Keratinocyte (primary cell): ENCODE measurements around the gene CCDC178. TPM values are rescaled to one million over a fixed set of nuclear protein-coding genes. Genes with fewer than 3 reads are reported as not detected.
"Not testable (repeated sequence)": the region's sequence is repeated elsewhere in the genome, so short reads cannot be mapped to it uniquely, and the experiment has no call there.

Experiments used
- DNase-seq: peaks from one replicate; pipeline ENCODE4 v3.0.0-alpha.2; 2011; ENCODE audit warnings: low read depth, missing footprints, low spot score
- FAIRE-seq: peaks from 2 replicates; lab custom pipeline; 2011; peaks lifted over from hg19 to GRCh38; lab: Jason Lieb, UNC
- H2AFZ ChIP-seq: 2 replicates; pipeline ENCODE4 v1.6.0; 2012; ENCODE audit warnings: low read length, control low read depth, inconsistent platforms; ENCODE audit not compliant: control insufficient read depth
- H3K27ac ChIP-seq: 2 replicates; pipeline ENCODE4 v1.5.1; 2011; ENCODE audit warnings: low read length; ENCODE audit not compliant: control insufficient read depth, insufficient read depth
- H3K27me3 ChIP-seq: 3 replicates; pipeline ENCODE4 v1.6.0; 2011; ENCODE audit warnings: low read length; ENCODE audit not compliant: control insufficient read depth, insufficient read depth; ENCODE audit errors: extremely low read depth
- H3K36me3 ChIP-seq, 2 experiments: 2 replicates in 1 of 2; 3 replicates in 1 of 2; pipeline ENCODE4 v1.5.1; 2011; ENCODE audit warnings: low read length in 2 of 2, mild to moderate bottlenecking in 1 of 2; ENCODE audit not compliant: control insufficient read depth in 2 of 2, insufficient read depth in 2 of 2; ENCODE audit errors: extremely low read depth in 1 of 2
- H3K4me1 ChIP-seq: 3 replicates; pipeline ENCODE4 v1.5.1; 2011; ENCODE audit warnings: low read length; ENCODE audit not compliant: control insufficient read depth, insufficient read depth; ENCODE audit errors: extremely low read depth
- H3K4me2 ChIP-seq: 3 replicates; pipeline ENCODE4 v1.6.0; 2011; ENCODE audit warnings: low read depth, low read length; ENCODE audit not compliant: control insufficient read depth, insufficient read depth; ENCODE audit errors: extremely low read depth
- H3K4me3 ChIP-seq, 3 experiments: fragments of 200-600 bp in 1 of 3; sonication (generic) in 1 of 3; 2 replicates in 2 of 3; 3 replicates in 1 of 3; pipeline ENCODE4 v1.5.1; 2011 to 2016; ENCODE audit warnings: low read length in 3 of 3, mild to moderate bottlenecking in 3 of 3, control low read depth in 2 of 3, inconsistent platforms in 1 of 3, low read depth in 1 of 3, mixed read lengths in 1 of 3, mixed run types in 1 of 3, moderate library complexity in 1 of 3; ENCODE audit not compliant: control insufficient read depth in 2 of 3, insufficient read depth in 2 of 3; ENCODE audit errors: extremely low read depth in 1 of 3
- H3K79me2 ChIP-seq: 2 replicates; pipeline ENCODE4 v1.6.0; 2012; ENCODE audit warnings: low read length; ENCODE audit not compliant: control insufficient read depth, insufficient read depth
- H3K9ac ChIP-seq: 3 replicates; pipeline ENCODE4 v1.6.0; 2011; ENCODE audit warnings: low read length; ENCODE audit not compliant: control insufficient read depth, insufficient read depth; ENCODE audit errors: extremely low read depth
- H3K9me1 ChIP-seq: 3 replicates; pipeline ENCODE4 v1.6.0; 2011; ENCODE audit warnings: low read length; ENCODE audit not compliant: control insufficient read depth, insufficient read depth; ENCODE audit errors: extremely low read depth
- H3K9me3 ChIP-seq: 2 replicates; pipeline ENCODE4 v1.5.1; 2012; ENCODE audit warnings: low read depth, low read length; ENCODE audit not compliant: control insufficient read depth
- H4K20me1 ChIP-seq: 3 replicates; pipeline ENCODE4 v1.6.0; 2011; ENCODE audit warnings: low read length; ENCODE audit not compliant: control insufficient read depth, insufficient read depth; ENCODE audit errors: extremely low read depth
- CTCF ChIP-seq, 3 experiments: IDR thresholded peaks in 1 of 3; conservative IDR thresholded peaks in 1 of 3; optimal IDR thresholded peaks in 1 of 3; 2 replicates in 2 of 3; 3 replicates in 1 of 3; pipeline versions ENCODE3 to v1.5.1; 2011; ENCODE audit warnings: low read length in 3 of 3, mild to moderate bottlenecking in 3 of 3, moderate library complexity in 2 of 3, control low read depth in 1 of 3, inconsistent platforms in 1 of 3; ENCODE audit not compliant: insufficient read depth in 2 of 3; ENCODE audit errors: extremely low read depth in 1 of 3
- EZH2 ChIP-seq: IDR thresholded peaks from one replicate; pipeline ENCODE4 v1.6.1; 2012; ENCODE audit warnings: inconsistent platforms, mild to moderate bottlenecking, low read length, moderate library complexity
- dilution Hi-C: fragments of 300-500 bp; cut with MboI; formaldehyde crosslinking; loops from one replicate; pipeline ENCODE4 v1.7.0; 2020; ENCODE audit warnings: low sequenced_read_pairs; ENCODE audit not compliant: extremely low pct_ligation_motif_present
- polyA plus RNA-seq, 5 experiments: library from polyadenylated mRNA; depleted of rRNA in 3 of 5; stranded (reverse) in 3 of 5; stranded (forward) in 1 of 5; unstranded in 1 of 5; fragments of >200 nt; gene quantifications; 1 replicate in 1 of 5; 2 replicates in 3 of 5; 3 replicates in 1 of 5; pipeline versions ENCODE4 v1.2.1 to v1.2.3, GENCODE V29; 2011 to 2012; ENCODE audit warnings: missing spikeins in 2 of 5, low read depth in 1 of 5, low replicate concordance in 1 of 5

CCDC178 gene
- polyA plus RNA-seq, 1 donor (not counting 4 experiments of a cell fraction or from before 2014, with no cell fraction given) = 0.14 TPM

- DNase-seq = no peak
- Histone ChIP-seq H3K9me1 (no peaks in the 10 kb centered on the region), H3K27ac (no peak overlapping the region), H4K20me1 (no peaks in the 10 kb centered on the region), H3K9ac (no peak overlapping the region), H3K79me2 (no peaks in the 10 kb centered on the region), H3K4me3 (no peak overlapping the region), H3K4me2 (no peak overlapping the region), H3K4me1 (no peaks in the 10 kb centered on the region), H3K27me3 (no peaks in the 10 kb centered on the region), H2AFZ (no peak overlapping the region), H3K36me3 (no peaks in the 10 kb centered on the region), H3K9me3 (no peaks in the 10 kb centered on the region)
- dilution Hi-C loops = no loop called here
- FAIRE-seq = no peak
- TF ChIP-seq CTCF (optimal IDR thresholded peaks at IDR 0.05 in 1 of 3, IDR thresholded peaks at IDR 0.05 in 1 of 3, conservative IDR thresholded peaks at IDR 0.05 in 1 of 3; ENCODE audit: extremely low read depth in 1 of 3, insufficient read depth in 2 of 3, low read length in 3 of 3) = no peak
- TF ChIP-seq EZH2 = no peak
These were observed 19.3 kb downstream of the CCDC178 start for GRCh38 chr18:33421225-33421624.

- Histone ChIP-seq H3K4me3 (no peak overlapping the region), H3K27me3 (no peaks in the 10 kb centered on the region), H3K9me1 (no peaks in the 10 kb centered on the region), H3K4me1 (no peaks in the 10 kb centered on the region), H3K4me2 (no peak overlapping the region), H3K9me3 (no peaks in the 10 kb centered on the region), H3K27ac (no peak overlapping the region), H4K20me1 (no peaks in the 10 kb centered on the region), H3K36me3 (no peaks in the 10 kb centered on the region), H3K79me2 (no peaks in the 10 kb centered on the region), H3K9ac (no peak overlapping the region), H2AFZ (no peak overlapping the region)
- no peak for DNase-seq
- TF ChIP-seq CTCF (optimal IDR thresholded peaks at IDR 0.05 in 1 of 3, IDR thresholded peaks at IDR 0.05 in 1 of 3, conservative IDR thresholded peaks at IDR 0.05 in 1 of 3; ENCODE audit: extremely low read depth in 1 of 3, insufficient read depth in 2 of 3, low read length in 3 of 3) = peak in 1 of 3 experiments; percentile 25
- TF ChIP-seq EZH2 = no peak
- no peak for FAIRE-seq
- dilution Hi-C loops = no loop called here
These were observed 36.2 kb downstream of the CCDC178 start for GRCh38 chr18:33404244-33404873.

DNA sequence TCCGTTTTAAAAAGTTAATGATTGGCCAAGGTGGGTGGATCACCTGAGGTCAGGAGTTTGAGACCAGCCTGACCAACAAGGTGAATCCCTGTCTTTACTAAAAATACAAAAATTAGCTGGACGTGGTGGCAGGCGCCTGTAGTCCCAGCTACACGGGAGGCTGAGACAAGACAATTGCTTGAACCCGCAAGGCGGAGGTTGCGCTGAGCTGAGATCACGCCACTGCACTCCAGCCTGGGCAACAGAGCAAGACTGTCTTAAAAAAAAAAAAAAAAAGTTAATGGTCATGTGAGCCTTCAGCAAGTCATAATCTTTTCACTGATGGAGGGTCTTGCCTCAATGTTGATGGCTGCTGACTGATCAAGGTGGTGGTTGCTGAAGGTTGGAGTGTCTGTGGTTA is 41.6 kb downstream of the CCDC178 start:
- H3K27me3 ChIP-seq, dilution Hi-C loops, H3K27ac ChIP-seq, H3K9me1 ChIP-seq, FAIRE-seq, H3K4me2 ChIP-seq, H2AFZ ChIP-seq, H4K20me1 ChIP-seq, H3K36me3 ChIP-seq, H3K4me1 ChIP-seq, H3K79me2 ChIP-seq, DNase-seq, H3K4me3 ChIP-seq, H3K9ac ChIP-seq, H3K9me3 ChIP-seq: not testable (repeated sequence)
